HG03064 (cell line): ENCODE data around the gene TMEFF1.

Experiments used
- ATAC-seq: cut with Tn5 transposase; IDR thresholded peaks from one replicate; pipeline ENCODE4 v1.9.1; 2021; ENCODE audit warnings: low read depth; ENCODE audit not compliant: unreplicated experiment

The TMEFF1 gene

DNA sequence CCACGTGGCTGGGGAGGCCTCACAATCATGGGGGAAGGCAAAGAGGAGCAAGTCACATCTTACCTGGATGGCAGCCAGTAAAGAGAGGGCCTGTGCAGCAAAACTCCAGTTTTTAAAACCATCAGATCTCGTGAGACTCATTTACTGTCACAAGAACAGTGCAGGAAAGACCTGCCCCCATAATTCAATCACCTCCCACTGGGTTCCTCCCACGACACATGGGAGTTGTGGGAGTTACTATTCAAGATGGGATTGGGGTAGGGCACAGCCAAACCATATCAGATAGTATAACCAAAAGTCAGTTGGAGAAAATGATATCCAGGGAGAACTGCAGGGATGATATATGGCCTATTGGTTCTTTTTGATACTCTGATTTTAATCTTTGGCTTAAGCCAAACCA lies 94.9 kb downstream of the TMEFF1 start:
- no peak for ATAC-seq

DNA sequence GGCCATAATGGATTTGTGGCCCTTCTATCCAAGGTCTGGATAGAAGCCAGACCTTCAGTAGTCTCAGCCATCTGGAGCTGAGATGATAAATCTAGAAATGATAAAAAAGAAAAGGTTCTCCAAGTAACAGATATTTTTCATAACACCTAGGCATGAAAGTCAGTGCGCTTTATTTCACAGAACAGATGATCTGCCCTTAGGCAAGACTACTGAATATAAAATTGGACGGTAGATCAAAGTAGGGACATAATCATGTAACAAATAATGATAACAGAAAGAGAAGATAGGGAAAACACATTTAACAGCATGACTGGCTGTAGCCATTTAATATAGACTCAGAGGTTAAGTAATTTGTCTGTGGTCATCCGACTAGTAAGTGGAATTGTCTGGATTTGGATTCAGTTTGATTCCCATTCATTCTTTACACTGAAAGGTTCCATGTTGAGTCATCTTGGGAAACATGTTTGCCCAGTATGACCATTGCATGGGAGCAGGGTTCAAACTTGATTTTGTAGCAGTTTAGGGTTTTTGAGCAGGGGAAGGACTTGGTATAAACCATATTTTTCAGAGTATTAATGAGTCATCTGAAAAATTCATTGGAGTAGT lies 100.8 kb downstream of the TMEFF1 start:
- ATAC-seq: no peak

DNA sequence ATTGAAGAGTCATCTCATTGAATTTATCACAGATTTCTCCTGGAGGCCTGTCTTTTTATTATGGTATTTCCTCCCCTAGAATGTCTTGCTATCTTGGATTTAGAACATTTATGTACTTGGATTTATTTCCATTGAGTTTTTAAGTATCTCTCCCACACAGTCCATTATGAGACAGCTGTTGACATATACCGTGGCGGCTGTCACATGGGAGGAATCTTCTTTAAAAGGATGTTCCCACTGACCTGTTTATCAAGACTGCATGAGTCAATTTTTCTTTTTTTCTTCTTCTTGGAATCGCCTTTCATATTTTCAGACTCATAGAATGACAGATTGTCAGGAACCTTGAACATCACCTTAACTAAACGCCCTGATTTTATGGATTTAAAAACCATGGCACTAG lies 102.1 kb downstream of the TMEFF1 start:
- no peak for ATAC-seq

DNA sequence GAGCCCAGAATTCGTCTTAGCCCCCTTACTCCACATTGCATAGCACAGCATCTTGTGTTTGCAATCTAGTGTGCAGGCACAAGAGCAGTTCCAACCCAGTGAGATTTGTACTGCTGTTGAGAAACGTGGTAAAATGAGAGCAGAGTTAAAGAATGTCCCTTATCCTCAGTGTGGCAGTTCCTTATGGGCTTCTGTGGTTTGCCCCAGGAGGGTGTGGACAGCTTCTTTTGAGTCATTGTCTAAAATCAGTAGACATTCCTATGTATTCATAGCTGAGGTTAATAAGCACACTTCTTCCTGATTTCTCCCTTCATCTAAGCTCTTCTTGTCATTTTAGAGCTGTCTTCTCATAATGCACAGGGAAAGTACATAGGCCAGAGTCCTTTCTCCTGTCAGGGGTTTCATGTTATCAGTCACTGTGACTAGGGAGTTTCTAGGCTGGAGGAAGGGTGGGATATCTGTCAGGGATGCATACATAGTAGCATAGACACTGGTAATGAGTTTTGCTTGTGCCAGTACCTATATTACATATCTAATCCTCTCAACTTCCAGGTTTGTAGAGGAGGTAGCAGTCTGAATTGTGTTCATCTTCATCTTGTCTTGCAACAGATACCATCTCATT lies 102.9 kb downstream of the TMEFF1 start:
- ATAC-seq: no peak

DNA sequence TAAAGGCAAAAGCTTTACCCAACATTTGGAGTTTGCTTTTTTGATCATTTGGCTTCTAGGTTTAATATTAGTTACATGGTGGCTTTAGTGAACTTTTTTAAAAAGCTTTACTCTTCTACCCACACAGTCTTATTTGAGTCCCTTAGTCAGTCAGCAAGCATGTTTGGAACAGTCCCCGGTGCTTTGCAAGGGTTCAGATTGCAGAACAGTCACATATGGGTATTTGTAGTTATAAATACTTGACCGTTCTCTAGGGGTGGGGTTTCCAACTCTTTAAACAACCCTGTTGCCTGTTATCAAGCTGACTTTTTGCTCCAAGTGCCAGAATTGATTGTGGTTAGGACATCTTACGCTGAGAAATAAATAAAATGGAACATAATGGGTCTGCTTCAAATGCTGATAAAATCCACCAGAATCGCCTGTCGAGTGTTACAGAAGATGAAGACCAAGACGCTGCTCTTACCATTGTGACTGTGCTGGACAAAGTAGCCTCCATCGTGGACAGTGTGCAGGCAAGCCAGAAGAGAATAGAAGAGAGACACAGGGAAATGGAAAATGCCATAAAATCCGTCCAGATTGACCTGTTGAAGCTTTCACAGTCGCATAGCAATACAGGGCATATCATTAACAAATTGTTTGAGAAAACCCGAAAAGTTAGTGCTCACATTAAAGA lies 105.0 kb downstream of the TMEFF1 start, which contains the start of gene CAVIN4:
Gene CAVIN4 (plus strand): TSS at position 304 of the 673 bp plus-strand sequence. CDS start 65 bp downstream, at position 369.
- ATAC-seq: no peak

DNA sequence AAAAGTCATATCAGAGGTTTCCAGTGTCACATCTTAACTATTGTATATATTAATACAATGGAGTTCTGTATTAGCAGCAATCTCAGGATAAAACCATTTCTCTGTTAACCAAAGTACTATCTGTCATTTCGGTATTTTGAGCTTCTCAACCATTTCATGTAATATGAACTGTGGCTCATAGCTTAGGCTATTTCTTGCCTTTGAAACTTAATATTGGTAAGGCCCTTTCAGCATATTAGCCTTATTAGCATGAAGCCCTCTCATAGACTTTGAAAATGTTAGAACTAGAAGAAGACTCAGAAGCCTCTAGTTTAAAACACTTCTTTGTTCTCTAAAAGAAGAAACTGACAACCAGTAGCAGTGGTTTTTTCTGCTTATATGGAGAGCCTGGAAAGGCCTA lies 105.7 kb downstream of the TMEFF1 start:
- no peak for ATAC-seq

DNA sequence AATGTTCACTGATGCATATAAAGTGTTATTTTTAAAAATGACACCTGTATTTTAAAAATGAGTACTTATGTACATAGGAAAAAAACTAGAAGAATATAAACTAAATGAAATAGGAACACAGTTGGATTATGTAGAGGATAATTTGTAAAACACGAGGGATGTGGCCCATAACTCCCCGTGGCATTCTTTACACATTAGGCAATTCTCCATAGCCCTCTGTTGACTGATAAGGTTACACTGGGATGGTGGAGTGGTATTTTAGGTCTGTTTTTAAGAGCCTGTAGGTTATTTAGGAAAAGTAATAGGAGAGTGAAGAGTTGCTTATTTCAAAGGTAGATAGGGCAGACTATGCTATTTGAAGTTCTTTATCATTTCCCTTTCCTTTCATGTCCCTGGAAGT lies 106.7 kb downstream of the TMEFF1 start:
- no peak for ATAC-seq

DNA sequence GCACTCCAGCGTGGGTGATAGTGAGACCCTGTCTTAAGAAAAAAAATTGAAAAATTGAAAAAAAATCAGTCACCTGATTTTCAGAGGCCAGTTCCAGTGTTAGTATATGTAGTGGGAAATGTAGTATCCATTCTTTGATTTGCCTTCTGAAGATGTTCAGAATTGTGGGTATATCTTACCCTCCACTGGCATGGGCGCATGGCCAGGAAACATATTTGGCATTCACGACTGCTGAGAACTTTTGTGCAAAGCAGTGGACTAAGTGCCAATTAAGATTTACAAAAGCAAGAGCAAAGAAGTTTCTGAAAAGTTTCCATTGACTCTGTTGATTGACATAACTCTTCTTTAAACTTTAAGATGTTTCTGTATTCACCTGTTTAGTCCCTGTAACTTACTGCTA lies 107.3 kb downstream of the TMEFF1 start:
- ATAC-seq: no peak

DNA sequence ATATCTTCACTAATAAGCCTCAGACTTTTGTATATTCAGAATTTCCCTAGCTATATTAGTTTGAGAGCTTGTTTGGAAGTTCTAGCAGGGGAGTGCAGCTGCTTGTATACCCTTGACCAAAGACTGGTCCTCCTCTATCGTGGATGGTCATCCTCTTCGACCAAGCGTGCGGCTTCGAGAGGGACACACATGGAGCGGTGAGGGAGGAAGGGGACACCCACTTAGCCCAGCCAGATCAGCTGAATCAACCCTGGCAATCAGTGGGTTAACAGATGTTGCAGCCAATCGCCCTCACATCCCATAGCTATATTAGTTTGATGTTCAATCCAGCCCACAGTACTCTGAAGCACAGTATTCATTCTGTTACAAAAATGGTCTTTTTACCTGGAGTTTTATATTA lies 108.1 kb downstream of the TMEFF1 start:
- no peak for ATAC-seq

DNA sequence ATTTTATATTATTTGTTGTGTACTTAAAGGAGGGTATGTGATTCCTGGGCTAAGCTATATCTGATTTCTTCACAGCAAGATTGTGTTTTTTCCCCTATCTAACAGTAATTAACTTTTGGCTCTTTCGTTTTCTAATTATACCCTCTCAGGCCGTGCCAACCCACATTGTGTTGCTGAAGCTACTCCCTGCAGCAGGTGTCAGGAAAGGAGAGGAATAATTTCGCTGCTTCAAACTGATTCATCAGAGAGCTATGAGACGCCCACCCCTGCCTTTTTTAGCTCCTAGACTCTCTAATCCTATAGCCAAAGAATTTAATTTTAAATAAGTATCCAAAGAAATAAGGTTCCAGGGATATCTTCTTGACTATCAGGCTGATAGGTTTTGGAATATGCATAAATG lies 108.7 kb downstream of the TMEFF1 start:
- no peak for ATAC-seq

DNA sequence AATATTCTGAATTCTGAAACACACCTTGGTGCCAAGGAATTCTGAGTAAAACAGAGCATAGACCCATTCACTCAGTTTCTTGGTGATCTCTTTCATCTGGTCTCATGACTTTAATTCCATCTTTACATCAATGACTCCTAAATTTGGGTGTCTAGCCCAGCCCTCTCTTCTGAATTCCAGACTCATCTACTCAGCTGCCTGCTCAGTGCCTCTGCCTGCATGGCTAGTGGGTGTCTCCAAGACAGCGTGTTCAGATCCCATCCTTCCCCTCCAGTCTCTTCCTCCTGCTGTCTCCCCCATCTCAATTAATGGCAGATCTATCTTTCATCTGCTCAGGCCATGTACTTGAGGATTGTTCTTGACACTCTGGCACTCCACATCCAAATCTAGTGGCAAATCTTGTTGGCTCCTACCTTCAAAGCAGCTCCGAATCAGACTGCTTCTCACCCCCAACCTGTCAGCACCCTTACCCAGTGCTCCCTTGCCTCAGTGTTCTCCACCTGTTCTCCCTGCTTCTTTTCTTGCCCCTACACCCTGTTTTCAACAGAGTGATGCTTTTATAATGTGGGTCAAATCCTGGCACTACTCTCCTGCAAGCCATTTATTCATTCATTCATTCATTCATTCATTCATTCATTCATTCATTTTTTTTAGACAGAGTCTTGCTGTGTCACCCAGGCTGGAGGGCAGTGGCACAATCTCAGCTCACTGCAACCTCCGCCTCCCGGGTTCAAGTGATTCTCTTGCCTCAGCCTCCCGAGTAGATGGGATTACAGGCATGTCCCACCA lies 110.3 kb downstream of the TMEFF1 start:
- no peak for ATAC-seq

DNA sequence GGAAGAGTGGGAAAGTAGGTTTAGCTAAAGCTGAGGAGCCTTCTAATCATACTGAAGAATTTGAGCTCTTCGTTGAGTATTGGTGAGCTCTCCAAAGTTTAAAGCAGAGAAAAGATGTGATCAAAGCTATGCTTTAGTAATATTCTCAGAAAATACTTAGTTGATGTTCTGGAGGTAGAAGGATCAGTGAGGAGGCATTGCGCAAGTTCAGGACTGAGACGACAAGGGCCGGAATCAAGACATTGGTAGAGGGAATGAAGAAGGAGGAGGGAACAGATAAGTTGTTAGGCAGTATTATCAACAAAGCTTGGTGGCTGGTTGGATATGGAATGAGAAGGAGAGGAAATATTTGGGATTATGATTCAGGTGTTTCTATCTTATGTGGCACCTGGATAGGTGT lies 112.0 kb downstream of the TMEFF1 start:
- ATAC-seq: no peak

DNA sequence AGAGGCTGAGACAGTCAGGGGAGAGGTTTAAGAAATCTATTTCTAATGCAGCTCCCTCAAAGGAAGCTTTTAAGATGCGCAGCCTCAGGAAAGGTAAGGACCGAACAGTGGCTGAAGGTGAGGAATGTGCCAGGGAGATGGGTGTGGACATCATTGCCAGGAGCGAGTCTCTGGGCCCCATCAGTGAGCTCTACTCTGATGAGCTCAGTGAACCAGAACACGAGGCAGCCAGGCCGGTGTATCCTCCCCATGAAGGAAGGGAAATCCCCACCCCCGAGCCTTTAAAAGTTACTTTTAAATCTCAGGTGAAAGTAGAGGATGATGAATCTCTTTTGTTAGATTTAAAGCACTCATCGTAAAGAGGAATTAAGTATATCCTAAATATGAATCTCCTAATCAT lies 113.1 kb downstream of the TMEFF1 start:
- ATAC-seq: no peak

DNA sequence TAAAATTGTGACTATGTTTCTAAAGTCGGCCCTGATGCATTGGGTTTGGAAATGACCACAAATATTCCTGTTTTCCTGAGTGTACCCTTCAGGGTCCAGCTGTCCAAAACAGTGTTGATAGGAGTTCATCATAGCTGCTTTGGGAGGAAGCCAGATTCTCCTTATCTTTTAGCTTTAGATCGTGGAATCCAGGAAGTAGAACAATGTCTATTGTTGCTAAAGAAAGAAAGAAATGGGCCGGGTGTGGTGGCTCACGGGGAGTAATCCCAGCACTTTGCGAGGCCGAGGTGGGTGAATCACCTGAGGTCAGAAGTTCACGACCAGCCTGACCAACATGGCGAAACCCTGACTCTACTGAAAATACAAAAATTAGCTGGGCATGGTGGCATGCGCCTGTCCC lies 114.4 kb downstream of the TMEFF1 start:
- ATAC-seq: no peak

DNA sequence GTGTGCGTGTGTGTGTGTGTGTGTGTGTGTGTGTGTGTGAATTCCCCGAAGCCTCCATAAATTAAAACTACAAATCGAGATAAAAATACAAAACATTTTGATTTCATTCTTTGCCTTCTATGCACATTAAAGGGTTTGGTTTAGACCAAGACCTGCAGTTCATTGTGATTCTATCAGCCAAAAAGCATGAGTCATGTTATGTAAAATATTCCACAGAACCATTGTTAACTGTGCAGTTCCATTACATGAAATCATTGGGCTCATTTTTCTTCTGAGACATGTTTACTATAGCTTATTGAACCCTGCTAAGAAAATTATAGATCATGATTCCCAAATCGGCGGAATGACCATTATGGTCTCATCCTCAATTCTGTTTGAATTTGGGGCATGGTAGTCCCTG lies 116.6 kb downstream of the TMEFF1 start:
- no peak for ATAC-seq

DNA sequence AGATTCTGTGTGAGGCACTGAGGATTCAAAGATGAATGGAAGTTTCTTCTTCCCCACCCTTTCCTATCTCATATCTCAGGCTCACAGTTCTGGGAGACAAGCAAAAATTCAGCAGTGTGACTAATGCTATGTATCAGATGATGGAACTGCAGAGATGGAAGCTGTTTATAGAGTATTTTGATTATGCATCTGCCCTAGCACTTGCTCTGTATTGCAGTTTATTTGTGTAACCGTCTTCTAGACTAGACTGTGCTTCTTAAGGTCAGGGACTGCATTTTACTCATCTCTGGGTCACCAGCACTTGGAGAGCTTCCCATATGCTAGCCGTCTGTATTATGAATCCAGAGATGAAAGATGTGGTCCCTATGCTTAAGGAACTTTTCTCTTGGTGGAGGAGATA lies 117.5 kb downstream of the TMEFF1 start:
- ATAC-seq: no peak

DNA sequence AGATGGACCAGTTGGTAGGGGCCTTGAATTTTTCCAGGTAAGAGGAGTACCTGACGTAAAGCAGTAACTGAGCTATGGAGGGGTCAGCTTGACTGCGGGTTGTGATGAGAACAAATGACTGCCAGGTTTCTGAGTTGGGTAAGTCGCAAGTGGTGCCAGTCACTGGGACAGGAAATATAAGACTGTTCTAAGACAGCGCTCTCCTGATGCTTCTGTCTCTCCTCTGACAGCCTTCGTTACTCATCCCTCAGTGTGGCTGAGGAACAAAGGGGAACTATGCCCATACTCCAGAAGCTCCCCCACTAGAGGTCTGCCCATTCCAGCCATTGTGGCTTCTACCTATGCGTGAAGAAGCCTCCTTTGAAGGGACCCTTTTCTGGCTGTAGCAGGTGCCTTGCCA lies 118.2 kb downstream of the TMEFF1 start:
- no peak for ATAC-seq

DNA sequence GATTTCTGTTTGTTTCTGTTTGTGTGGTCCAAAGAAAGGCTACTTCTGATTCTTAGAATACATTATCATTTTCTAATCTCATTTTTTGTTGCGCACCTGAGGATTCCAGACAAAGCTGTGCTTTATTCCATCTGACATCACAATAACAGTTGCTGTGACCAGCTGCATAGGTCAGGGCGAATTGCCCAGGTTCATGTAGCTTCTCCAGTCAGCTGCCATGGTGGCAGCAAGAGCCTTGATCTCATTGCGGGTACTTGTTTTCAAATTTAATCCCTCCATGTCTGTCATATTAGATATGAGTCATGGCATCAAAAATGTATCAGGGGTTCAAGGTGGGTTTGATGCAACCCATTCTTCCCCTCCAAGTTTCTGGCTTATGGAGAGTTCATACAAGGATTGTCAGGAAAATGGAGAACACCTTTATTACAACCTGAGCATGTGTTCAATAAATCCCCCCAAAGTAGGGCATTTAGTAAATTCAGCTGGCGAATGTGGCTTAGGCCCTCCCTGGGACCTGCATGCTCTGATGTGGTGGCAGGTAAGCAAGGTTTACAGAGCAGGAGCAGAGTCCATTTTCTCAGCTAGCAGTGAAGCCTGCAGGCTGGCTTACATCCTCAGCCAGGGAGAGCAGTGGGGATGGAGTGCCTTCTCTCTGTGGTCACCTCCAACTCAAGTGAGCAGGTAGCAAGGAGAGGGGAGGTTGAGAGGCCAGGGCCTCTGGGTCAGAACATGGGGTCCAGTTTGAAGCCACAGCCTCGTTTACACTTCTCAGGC lies 118.9 kb downstream of the TMEFF1 start:
- no peak for ATAC-seq

DNA sequence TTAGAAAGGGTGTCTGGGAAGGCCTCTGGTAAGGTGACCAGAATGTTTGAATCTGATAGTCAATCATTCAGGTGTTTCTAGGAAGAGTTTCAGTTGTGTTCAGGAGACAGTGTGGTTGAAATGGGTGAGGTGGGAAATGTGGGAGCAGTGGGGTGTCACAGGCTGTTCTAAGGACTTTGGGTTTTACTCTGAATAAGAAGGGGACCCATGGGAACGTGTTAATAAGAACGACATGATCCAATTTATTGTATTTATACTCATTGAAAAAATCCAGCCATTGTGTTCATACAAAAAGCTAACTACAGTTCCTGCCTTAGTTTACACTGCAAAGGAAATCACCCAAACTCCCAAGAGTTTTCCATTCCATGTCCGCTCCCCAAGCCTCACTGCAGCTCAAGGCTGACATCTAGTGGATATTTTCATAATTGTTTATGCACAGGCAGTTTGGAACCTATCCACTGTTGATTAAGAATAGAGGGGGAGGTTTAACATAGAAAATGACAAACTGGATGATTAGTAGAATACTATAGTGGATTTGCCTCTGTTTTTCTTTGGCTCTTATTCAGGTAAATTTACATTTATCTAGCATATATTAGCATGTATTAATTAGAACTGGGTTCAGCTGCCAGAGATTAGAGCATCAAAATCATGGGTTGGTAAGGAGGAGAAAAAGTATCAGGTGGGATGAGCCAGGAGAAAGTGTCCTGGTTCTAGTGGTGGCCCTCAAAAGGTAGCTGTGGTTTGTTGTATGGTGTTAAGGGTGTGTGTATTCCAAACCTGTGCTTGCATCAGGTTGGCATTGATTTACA lies 122.6 kb downstream of the TMEFF1 start:
- no peak for ATAC-seq

DNA sequence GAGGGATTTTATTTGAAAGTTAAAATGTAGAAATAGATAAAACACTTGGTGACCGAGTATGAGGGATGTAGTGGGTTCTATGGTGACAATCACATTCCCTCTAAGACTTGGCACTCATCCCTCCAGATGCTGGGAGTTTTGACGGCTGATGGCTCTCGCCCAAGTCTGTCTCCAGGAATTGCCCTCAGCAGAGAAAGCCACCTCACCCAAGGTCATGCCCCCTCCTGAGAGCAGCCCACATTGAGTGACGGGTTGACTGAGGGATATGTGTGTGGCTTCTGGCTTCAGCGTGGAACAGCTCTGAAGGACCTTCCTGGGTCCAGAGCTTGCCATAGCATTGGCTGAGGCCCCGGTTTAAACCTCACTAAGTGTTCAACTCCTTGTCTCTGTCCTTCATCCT lies 124.3 kb downstream of the TMEFF1 start:
- no peak for ATAC-seq
